H9 (cell line): Measurements from ENCODE around the gene SLC1A5. TPM values are rescaled to one million over a fixed set of nuclear protein-coding genes. Genes with fewer than 3 reads are reported as not detected.

ENCODE experiments used
- DNase-seq: peaks from one replicate; pipeline ENCODE4 v3.0.0-alpha.2; 2017
- H2AFZ ChIP-seq: one replicate; pipeline ENCODE4 v1.6.1; 2013; ENCODE audit warnings: mild to moderate bottlenecking, low read length, control low read depth, moderate library complexity
- H2AK5ac ChIP-seq: 2 replicates; pipeline ENCODE4 v1.6.1; 2013; ENCODE audit warnings: low read length, control low read depth, mixed read lengths; ENCODE audit not compliant: insufficient read length
- H2BK120ac ChIP-seq: one replicate; pipeline ENCODE4 v1.6.1; 2013; ENCODE audit warnings: low read depth, mild to moderate bottlenecking, low read length, control low read depth, inconsistent platforms; ENCODE audit not compliant: poor library complexity, severe bottlenecking
- H2BK12ac ChIP-seq: 2 replicates; pipeline ENCODE4 v1.6.1; 2013; ENCODE audit warnings: low read length, control low read depth, mixed read lengths, low read depth; ENCODE audit not compliant: insufficient read length
- H2BK15ac ChIP-seq: 2 replicates; pipeline ENCODE4 v1.6.1; 2013; ENCODE audit warnings: low read depth, low read length, control low read depth
- H2BK20ac ChIP-seq: one replicate; pipeline ENCODE4 v1.6.1; 2013; ENCODE audit warnings: low read depth, mild to moderate bottlenecking, low read length, control low read depth, inconsistent platforms; ENCODE audit not compliant: poor library complexity, severe bottlenecking
- H2BK5ac ChIP-seq: 2 replicates; pipeline ENCODE4 v1.6.1; 2013; ENCODE audit warnings: low read length, control low read depth, mixed read lengths; ENCODE audit not compliant: insufficient read length
- H3K14ac ChIP-seq: 2 replicates; pipeline ENCODE4 v1.6.1; 2013; ENCODE audit warnings: low read length, control low read depth; ENCODE audit not compliant: insufficient read depth
- H3K18ac ChIP-seq: 2 replicates; pipeline ENCODE4 v1.6.1; 2013; ENCODE audit warnings: low read depth, mild to moderate bottlenecking, mixed read lengths, low read length, control low read depth; ENCODE audit not compliant: insufficient read length
- H3K23ac ChIP-seq: 2 replicates; pipeline ENCODE4 v1.6.1; 2013; ENCODE audit warnings: low read length, control low read depth, mixed read lengths, low read depth; ENCODE audit not compliant: insufficient read length
- H3K23me2 ChIP-seq: 2 replicates; pipeline ENCODE4 v1.6.1; 2013; ENCODE audit warnings: low read depth, mild to moderate bottlenecking, mixed read lengths, low read length, control low read depth; ENCODE audit not compliant: insufficient read length, poor library complexity, severe bottlenecking
- H3K27ac ChIP-seq: 2 replicates; pipeline ENCODE4 v1.5.1; 2013; ENCODE audit warnings: low read length, control low read depth, mixed read lengths, low read depth; ENCODE audit not compliant: insufficient read length
- H3K27me3 ChIP-seq: 2 replicates; pipeline ENCODE4 v1.6.1; 2013; ENCODE audit warnings: low read length, control low read depth, inconsistent platforms; ENCODE audit not compliant: insufficient read depth
- H3K4ac ChIP-seq: 2 replicates; pipeline ENCODE4 v1.6.1; 2013; ENCODE audit warnings: low read depth, mild to moderate bottlenecking, control low read depth, inconsistent platforms, low read length, moderate library complexity
- H3K4me1 ChIP-seq: 2 replicates; pipeline ENCODE4 v1.6.1; 2013; ENCODE audit warnings: low read length, control low read depth, inconsistent platforms; ENCODE audit not compliant: insufficient read depth
- H3K4me2 ChIP-seq: 2 replicates; pipeline ENCODE4 v1.6.1; 2013; ENCODE audit warnings: low read length, control low read depth, mixed read lengths; ENCODE audit not compliant: insufficient read length, insufficient read depth
- H3K56ac ChIP-seq: 2 replicates; pipeline ENCODE4 v1.6.1; 2013; ENCODE audit warnings: low read depth, mild to moderate bottlenecking, mixed read lengths, low read length, control low read depth; ENCODE audit not compliant: insufficient read length
- H3K79me1 ChIP-seq: 2 replicates; pipeline ENCODE4 v1.6.1; 2013; ENCODE audit warnings: low read depth, mild to moderate bottlenecking, moderate library complexity, low read length, control low read depth, inconsistent platforms; ENCODE audit not compliant: insufficient read depth, poor library complexity, severe bottlenecking
- H3K79me2 ChIP-seq: 2 replicates; pipeline ENCODE4 v1.6.1; 2013; ENCODE audit warnings: low read length, control low read depth, inconsistent platforms; ENCODE audit not compliant: insufficient read depth
- H3K9ac ChIP-seq: 2 replicates; pipeline ENCODE4 v1.6.1; 2013; ENCODE audit warnings: low read length, control low read depth, mixed read lengths; ENCODE audit not compliant: insufficient read length; ENCODE audit errors: extremely low read depth
- H3K9me3 ChIP-seq: one replicate; pipeline ENCODE4 v1.6.1; 2013; ENCODE audit warnings: low read depth, low read length, inconsistent platforms; ENCODE audit not compliant: control insufficient read depth
- H3T11ph ChIP-seq: one replicate; pipeline ENCODE4 v1.6.1; 2013; ENCODE audit warnings: mild to moderate bottlenecking, low read length, control low read depth, inconsistent platforms
- H4K20me1 ChIP-seq: one replicate; pipeline ENCODE4 v1.6.1; 2013; ENCODE audit not compliant: control insufficient read depth, insufficient read length, insufficient read depth
- H4K5ac ChIP-seq: 2 replicates; pipeline ENCODE4 v1.6.1; 2013; ENCODE audit warnings: low read depth, mild to moderate bottlenecking, mixed read lengths, low read length, control low read depth; ENCODE audit not compliant: insufficient read length
- H4K8ac ChIP-seq: replicated peaks from 2 replicates; pipeline ENCODE4 v1.6.1; 2013; ENCODE audit warnings: low read length, control low read depth, mixed read lengths, low read depth; ENCODE audit not compliant: insufficient read length
- H4K91ac ChIP-seq: 2 replicates; pipeline ENCODE4 v1.6.1; 2013; ENCODE audit warnings: low read depth, mild to moderate bottlenecking, moderate library complexity, mixed read lengths, low read length, control low read depth; ENCODE audit not compliant: insufficient read length
- H3K27ac Mint-ChIP-seq, 3 experiments: 2 replicates in 2 of 3; 3 replicates in 1 of 3; pipeline ENCODE4 v1.8.0; 2020 to 2021; ENCODE audit warnings: mixed read lengths in 3 of 3, mild to moderate bottlenecking in 1 of 3, moderate library complexity in 1 of 3
- H3K27me3 Mint-ChIP-seq: 2 replicates; pipeline ENCODE4 v1.8.0; 2021; ENCODE audit warnings: low read depth, mild to moderate bottlenecking, moderate library complexity, mixed read lengths
- H3K36me3 Mint-ChIP-seq, 3 experiments: 2 replicates in 2 of 3; 3 replicates in 1 of 3; pipeline ENCODE4 v1.8.0; 2020 to 2021; ENCODE audit warnings: low read depth in 3 of 3, mixed read lengths in 3 of 3; ENCODE audit not compliant: insufficient read depth in 1 of 3
- H3K4me1 Mint-ChIP-seq, 2 experiments: 2 replicates each; pipeline ENCODE4 v1.8.0; 2020; ENCODE audit warnings: mixed read lengths in 2 of 2
- H3K4me3 Mint-ChIP-seq, 2 experiments: 2 replicates in 1 of 2; 3 replicates in 1 of 2; pipeline ENCODE4 v1.8.0; 2020 to 2021; ENCODE audit warnings: mild to moderate bottlenecking in 2 of 2, mixed read lengths in 2 of 2, moderate library complexity in 1 of 2
- H3K9me3 Mint-ChIP-seq, 2 experiments: 2 replicates in 1 of 2; 3 replicates in 1 of 2; pipeline ENCODE4 v1.8.0; 2020; ENCODE audit warnings: mild to moderate bottlenecking in 2 of 2, mixed read lengths in 2 of 2, moderate library complexity in 1 of 2
- WGBS: extraction: QIAGEN DNeasy Blood & Tissue Kit; methylation state at CpG from one replicate; pipeline ENCODE4 v1.1.7; 2013; ENCODE audit warnings: missing lambda C conversion rate, low lambda C conversion rate, mixed read lengths; ENCODE audit not compliant: insufficient read length; ENCODE audit errors: extremely low coverage; 5-methylcytosine and 5-hydroxymethylcytosine counted together
- total RNA-seq: library from RNA; stranded (reverse); gene quantifications from 2 replicates; pipeline ENCODE4 v1.2.1, GENCODE V29; 2021
- TF ChIP-seq, protein P1 (sequence below): fragments of 200-600 bp; sonication (generic); conservative IDR thresholded peaks from 3 replicates; pipeline ENCODE4 v1.8.0; 2021; ENCODE audit warnings: antibody characterized with exemption, mild to moderate bottlenecking

SLC1A5 gene
- total RNA-seq, 1 experiment from 2014 or later = 258 TPM

DNA sequence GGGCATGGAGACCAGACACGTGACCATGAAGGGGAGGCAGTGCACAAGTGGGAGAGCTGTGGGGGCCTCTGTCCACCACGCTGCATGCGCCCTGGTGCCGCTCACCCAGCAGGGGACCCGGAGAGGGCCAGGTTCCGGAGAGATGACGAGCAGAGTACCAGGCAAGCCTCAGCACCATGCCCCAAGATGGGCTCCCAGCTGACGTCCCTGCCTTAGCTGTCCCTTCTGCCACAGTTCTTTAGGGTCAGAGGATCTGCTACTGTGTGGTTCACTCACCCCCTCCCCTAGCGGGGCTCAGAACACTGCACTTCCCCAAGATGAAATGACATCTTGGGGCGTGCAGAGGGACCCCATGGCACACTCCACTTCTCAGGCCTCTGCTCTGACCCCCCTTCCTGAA lies 61.8 kb downstream of the SLC1A5 start:
- Histone ChIP-seq H3K79me1 (no peaks in the 10 kb centered on the region), H3K14ac (no peak overlapping the region), H2AK5ac (no peak overlapping the region), H3K23me2 (no peaks in the 10 kb centered on the region), H4K5ac (no peak overlapping the region), H3K56ac (no peak overlapping the region), H4K8ac (no peak overlapping the region), H3K9me3 (no peaks in the 10 kb centered on the region), H3T11ph (no peak overlapping the region), H3K79me2 (no peaks in the 10 kb centered on the region), H2BK5ac (no peak overlapping the region), H3K18ac (no peak overlapping the region), H2BK15ac (no peak overlapping the region), H3K27me3 (no peaks in the 10 kb centered on the region), H3K23ac (no peak overlapping the region), H2BK120ac (no peak overlapping the region), H4K91ac (no peak overlapping the region), H2AFZ (no peak overlapping the region), H3K4me2 (no peak overlapping the region), H3K9ac (no peak overlapping the region), H3K4me1 (no peaks in the 10 kb centered on the region), H3K27ac (no peak overlapping the region), H2BK20ac (no peak overlapping the region), H2BK12ac (no peak overlapping the region), H3K4ac (no peak overlapping the region), H4K20me1 (no peaks in the 10 kb centered on the region)
- Mint-ChIP-seq H3K4me3 (peak overlapping the region in 1 of 2 experiments; percentile 50; a peak in 2 of 5 replicates), H3K9me3 (no peaks in the 10 kb centered on the region), H3K27ac (peak overlapping the region; percentile 85 to 94 (median 87); a peak in 5 of 7 replicates), H3K36me3 (peaks cover 47 to 88% (median 86%) of the 10 kb centered on the region in 3 experiments), H3K4me1 (peaks cover 16 to 27% of the 10 kb centered on the region in 2 experiments), H3K27me3 (no peaks in the 10 kb centered on the region; the same call in 1 of the 2 replicates)
- no CpG with 5 or more reads among the region's 10 CpGs for WGBS
- no peak for DNase-seq
- TF ChIP-seq, protein P1, sequence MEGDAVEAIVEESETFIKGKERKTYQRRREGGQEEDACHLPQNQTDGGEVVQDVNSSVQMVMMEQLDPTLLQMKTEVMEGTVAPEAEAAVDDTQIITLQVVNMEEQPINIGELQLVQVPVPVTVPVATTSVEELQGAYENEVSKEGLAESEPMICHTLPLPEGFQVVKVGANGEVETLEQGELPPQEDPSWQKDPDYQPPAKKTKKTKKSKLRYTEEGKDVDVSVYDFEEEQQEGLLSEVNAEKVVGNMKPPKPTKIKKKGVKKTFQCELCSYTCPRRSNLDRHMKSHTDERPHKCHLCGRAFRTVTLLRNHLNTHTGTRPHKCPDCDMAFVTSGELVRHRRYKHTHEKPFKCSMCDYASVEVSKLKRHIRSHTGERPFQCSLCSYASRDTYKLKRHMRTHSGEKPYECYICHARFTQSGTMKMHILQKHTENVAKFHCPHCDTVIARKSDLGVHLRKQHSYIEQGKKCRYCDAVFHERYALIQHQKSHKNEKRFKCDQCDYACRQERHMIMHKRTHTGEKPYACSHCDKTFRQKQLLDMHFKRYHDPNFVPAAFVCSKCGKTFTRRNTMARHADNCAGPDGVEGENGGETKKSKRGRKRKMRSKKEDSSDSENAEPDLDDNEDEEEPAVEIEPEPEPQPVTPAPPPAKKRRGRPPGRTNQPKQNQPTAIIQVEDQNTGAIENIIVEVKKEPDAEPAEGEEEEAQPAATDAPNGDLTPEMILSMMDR = no peak
